ENCODE data around the gene SDK2. TPM values are rescaled to one million over a fixed set of nuclear protein-coding genes. Genes with fewer than 3 reads are reported as not detected.

SDK2 gene
- total and polyA plus RNA-seq, 9 of the 15 experiments (the other 6 are each of a cell fraction or from before 2014, with no cell fraction given) = 0.04 TPM; not detected in 8

DNA sequence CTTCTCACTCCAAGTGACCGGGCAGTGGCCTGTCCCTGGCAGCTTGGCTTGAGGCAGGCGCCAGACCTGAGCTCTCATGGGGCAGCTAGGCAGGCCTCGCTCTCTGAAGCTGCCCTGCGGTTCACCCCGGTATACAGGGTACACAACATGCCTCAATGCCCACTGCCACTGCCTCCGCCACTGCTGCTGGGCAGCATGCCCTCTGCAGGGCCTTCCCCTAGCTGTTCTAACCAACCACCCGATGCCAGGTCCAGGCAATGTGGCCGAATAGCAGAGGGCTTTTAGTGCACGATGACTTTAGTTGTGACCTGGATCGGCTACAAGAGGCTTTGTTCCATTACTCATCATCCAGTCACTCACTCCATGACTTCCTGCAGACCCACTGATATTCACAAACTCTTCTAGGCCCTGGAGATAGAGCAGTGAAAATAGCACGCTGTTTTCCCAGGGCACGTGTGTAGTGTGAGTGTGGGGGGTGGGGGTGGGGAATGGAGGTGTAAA, 352.2 kb downstream of the SDK2 start (continued):
- TF ChIP-seq, protein P1, sequence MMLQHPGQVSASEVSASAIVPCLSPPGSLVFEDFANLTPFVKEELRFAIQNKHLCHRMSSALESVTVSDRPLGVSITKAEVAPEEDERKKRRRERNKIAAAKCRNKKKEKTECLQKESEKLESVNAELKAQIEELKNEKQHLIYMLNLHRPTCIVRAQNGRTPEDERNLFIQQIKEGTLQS (IDR thresholded peaks at IDR 0.05) = peak; percentile 19; the same call in 1 of the 2 replicates
- TF ChIP-seq, protein P1 (CRISPR knock-in tag; conservative IDR thresholded peaks at IDR 0.05) = no peak
- TF ChIP-seq, protein P2, sequence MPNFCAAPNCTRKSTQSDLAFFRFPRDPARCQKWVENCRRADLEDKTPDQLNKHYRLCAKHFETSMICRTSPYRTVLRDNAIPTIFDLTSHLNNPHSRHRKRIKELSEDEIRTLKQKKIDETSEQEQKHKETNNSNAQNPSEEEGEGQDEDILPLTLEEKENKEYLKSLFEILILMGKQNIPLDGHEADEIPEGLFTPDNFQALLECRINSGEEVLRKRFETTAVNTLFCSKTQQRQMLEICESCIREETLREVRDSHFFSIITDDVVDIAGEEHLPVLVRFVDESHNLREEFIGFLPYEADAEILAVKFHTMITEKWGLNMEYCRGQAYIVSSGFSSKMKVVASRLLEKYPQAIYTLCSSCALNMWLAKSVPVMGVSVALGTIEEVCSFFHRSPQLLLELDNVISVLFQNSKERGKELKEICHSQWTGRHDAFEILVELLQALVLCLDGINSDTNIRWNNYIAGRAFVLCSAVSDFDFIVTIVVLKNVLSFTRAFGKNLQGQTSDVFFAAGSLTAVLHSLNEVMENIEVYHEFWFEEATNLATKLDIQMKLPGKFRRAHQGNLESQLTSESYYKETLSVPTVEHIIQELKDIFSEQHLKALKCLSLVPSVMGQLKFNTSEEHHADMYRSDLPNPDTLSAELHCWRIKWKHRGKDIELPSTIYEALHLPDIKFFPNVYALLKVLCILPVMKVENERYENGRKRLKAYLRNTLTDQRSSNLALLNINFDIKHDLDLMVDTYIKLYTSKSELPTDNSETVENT (CRISPR knock-in tag; IDR thresholded peaks at IDR 0.05) = 0 out of 2 replicates have a peak, but pooled peaks have one; percentile 13
- TF ChIP-seq ZBTB33 (CRISPR knock-in tag; IDR thresholded peaks at IDR 0.05) (0 out of 2 replicates have a peak, but pooled peaks have one; percentile 22), JUNB (CRISPR knock-in tag; conservative IDR thresholded peaks at IDR 0.05) (no peak), ERF (CRISPR knock-in tag; IDR thresholded peaks at IDR 0.05) (0 out of 2 replicates have a peak, but pooled peaks have one; percentile 30)
- TF ChIP-seq, protein P3, sequence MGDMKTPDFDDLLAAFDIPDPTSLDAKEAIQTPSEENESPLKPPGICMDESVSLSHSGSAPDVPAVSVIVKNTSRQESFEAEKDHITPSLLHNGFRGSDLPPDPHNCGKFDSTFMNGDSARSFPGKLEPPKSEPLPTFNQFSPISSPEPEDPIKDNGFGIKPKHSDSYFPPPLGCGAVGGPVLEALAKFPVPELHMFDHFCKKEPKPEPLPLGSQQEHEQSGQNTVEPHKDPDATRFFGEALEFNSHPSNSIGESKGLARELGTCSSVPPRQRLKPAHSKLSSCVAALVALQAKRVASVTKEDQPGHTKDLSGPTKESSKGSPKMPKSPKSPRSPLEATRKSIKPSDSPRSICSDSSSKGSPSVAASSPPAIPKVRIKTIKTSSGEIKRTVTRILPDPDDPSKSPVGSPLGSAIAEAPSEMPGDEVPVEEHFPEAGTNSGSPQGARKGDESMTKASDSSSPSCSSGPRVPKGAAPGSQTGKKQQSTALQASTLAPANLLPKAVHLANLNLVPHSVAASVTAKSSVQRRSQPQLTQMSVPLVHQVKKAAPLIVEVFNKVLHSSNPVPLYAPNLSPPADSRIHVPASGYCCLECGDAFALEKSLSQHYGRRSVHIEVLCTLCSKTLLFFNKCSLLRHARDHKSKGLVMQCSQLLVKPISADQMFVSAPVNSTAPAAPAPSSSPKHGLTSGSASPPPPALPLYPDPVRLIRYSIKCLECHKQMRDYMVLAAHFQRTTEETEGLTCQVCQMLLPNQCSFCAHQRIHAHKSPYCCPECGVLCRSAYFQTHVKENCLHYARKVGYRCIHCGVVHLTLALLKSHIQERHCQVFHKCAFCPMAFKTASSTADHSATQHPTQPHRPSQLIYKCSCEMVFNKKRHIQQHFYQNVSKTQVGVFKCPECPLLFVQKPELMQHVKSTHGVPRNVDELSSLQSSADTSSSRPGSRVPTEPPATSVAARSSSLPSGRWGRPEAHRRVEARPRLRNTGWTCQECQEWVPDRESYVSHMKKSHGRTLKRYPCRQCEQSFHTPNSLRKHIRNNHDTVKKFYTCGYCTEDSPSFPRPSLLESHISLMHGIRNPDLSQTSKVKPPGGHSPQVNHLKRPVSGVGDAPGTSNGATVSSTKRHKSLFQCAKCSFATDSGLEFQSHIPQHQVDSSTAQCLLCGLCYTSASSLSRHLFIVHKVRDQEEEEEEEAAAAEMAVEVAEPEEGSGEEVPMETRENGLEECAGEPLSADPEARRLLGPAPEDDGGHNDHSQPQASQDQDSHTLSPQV (IDR thresholded peaks at IDR 0.05) = 0 out of 2 replicates have a peak, but pooled peaks have one; percentile 33

Measured in K562 (cell line).